Esophagus squamous epithelium (tissue), 5 donors: ENCODE measurements around the gene LHPP. TPM values are rescaled to one million over a fixed set of nuclear protein-coding genes. Genes with fewer than 3 reads are reported as not detected.

Experiments
- DNase-seq: peaks from one replicate; lab custom pipeline; 2025; lab: John Stamatoyannopoulos, UW
- H3K27ac ChIP-seq, 4 donors: fragments of 200-600 bp; sonication (generic); one replicate each; pipeline ENCODE4 v1.5.1; 2016 to 2019; ENCODE audit warnings: mild to moderate bottlenecking in 1 of 4
- H3K27me3 ChIP-seq, 4 donors: fragments of 200-600 bp; sonication (generic); 1 replicate in 3 of 4; 2 replicates in 1 of 4; pipeline versions ENCODE4 v1.5.1 to v1.6.0; 2017 to 2021; ENCODE audit warnings: antibody characterized with exemption in 1 of 4
- H3K36me3 ChIP-seq, 3 donors: fragments of 200-600 bp; sonication (generic); one replicate each; pipeline ENCODE4 v1.5.1; 2016 to 2019
- H3K4me1 ChIP-seq, 3 donors: fragments of 200-600 bp; sonication (generic); one replicate each; pipeline ENCODE4 v1.5.1; 2017 to 2019
- H3K4me3 ChIP-seq, 4 donors: fragments of 200-600 bp; sonication (generic); 1 replicate in 3 of 4; 2 replicates in 1 of 4; pipeline ENCODE4 v1.5.1; 2016 to 2019; ENCODE audit warnings: mild to moderate bottlenecking in 2 of 4, moderate library complexity in 1 of 4
- H3K9me3 ChIP-seq, 3 donors: fragments of 200-600 bp; sonication (generic); one replicate each; pipeline ENCODE4 v1.5.1; 2016 to 2019
- POLR2A ChIP-seq, 4 donors: fragments of 450-650 bp; IDR thresholded peaks; one replicate each; pipeline ENCODE4 v1.6.1; 2017; ENCODE audit warnings: antibody characterized with exemption in 4 of 4, mild to moderate bottlenecking in 4 of 4, moderate library complexity in 3 of 4
- WGBS, 2 donors: methylation state at CpG; one replicate each; pipeline ENCODE4 v1.1.5; 2018; 5-methylcytosine and 5-hydroxymethylcytosine counted together
- intact Hi-C: fragments of 100-400 bp; cut with DNase I; formaldehyde crosslinking; loops from one replicate; pipeline ENCODE4 v1.15.0; 2022
- total RNA-seq, 4 donors: library from RNA; depleted of rRNA; stranded (reverse); fragments of >200 nt; gene quantifications; one replicate each; pipeline ENCODE4 v1.1.0, GENCODE V29; 2016
- TF ChIP-seq, protein P1 (sequence below), 6 experiments: fragments of 450-650 bp in 4 of 6; fragments of 200-600 bp in 2 of 6; sonication (generic) in 2 of 6; IDR thresholded peaks; one replicate each; pipeline ENCODE4 v1.5.1; 2016 to 2019; ENCODE audit warnings: antibody characterized with exemption in 6 of 6, mild to moderate bottlenecking in 4 of 6, moderate library complexity in 4 of 6
- donor health status: DM: yes; HTN: yes; CAD: no.

The LHPP gene
- total RNA-seq, 4 donors from 2014 or later: 13.9 to 41.1 (median 24.3) TPM

DNA sequence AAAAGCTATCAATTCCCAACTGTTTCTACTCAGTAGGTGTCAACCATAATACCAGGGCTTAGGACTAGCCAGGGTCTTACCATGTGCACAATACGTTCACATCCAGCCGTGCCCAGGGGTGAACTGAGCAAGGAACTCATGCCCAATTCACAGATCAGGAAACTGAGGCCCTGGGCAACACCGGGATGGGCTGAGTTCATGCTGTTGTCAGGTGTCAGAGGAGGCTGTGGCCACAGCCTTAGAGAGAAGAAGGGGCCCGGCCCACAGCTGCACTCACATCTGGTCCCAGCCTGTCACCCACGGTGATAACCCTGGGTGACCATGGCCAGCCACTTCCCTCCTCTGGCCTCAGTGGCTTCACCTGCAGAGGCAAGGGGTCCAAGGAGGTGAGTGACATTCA, 190.6 kb downstream of the LHPP start:
- DNase-seq: no peak
- Histone ChIP-seq H3K36me3 (peaks cover 0 to 15% (median 0%) of the 10 kb centered on the region in 3 donors), H3K4me3 (no peak overlapping the region), H3K4me1 (peaks cover 70 to 95% (median 82%) of the 10 kb centered on the region in 3 donors), H3K27me3 (no peaks in the 10 kb centered on the region), H3K9me3 (no peaks in the 10 kb centered on the region), H3K27ac (peak overlapping the region; percentile 84 to 91 (median 88))
- WGBS, 2 donors: 59% methylated on average over 4 of the region's 5 CpGs; no CpG with 5 or more reads in 1 of the 2 donors
- TF ChIP-seq, protein P1, sequence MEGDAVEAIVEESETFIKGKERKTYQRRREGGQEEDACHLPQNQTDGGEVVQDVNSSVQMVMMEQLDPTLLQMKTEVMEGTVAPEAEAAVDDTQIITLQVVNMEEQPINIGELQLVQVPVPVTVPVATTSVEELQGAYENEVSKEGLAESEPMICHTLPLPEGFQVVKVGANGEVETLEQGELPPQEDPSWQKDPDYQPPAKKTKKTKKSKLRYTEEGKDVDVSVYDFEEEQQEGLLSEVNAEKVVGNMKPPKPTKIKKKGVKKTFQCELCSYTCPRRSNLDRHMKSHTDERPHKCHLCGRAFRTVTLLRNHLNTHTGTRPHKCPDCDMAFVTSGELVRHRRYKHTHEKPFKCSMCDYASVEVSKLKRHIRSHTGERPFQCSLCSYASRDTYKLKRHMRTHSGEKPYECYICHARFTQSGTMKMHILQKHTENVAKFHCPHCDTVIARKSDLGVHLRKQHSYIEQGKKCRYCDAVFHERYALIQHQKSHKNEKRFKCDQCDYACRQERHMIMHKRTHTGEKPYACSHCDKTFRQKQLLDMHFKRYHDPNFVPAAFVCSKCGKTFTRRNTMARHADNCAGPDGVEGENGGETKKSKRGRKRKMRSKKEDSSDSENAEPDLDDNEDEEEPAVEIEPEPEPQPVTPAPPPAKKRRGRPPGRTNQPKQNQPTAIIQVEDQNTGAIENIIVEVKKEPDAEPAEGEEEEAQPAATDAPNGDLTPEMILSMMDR (IDR thresholded peaks at IDR 0.05): no peak
- TF ChIP-seq POLR2A (IDR thresholded peaks at IDR 0.05): no peak
- intact Hi-C loops: loop anchor here (10.0 kb wide), 1 partner anchor 83 kb away; no protein-coding TSS in a partner anchor

DNA sequence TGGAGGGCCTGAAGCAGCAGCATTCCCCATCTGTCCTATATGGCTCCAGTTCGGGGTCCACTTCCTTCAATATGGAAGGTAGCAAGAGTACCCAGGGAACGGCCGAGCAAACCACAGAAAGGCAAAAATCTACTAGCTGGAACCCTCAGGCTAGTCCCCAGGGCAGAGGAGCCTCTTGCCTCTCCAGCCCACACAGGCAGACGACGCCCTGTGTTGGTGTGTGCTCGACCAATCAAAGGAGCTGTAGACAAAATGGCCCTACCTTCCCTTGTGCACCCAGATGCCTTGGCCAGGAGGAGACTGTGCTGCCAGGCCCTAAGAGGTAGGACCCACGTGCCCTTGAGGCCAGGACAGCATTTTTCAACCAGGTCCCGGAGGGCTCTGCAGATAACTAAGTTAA, 191.1 kb downstream of the LHPP start:
- 66 to 76% methylated on average over 5 to 6 of the region's 8 CpGs for WGBS, 2 donors

DNA sequence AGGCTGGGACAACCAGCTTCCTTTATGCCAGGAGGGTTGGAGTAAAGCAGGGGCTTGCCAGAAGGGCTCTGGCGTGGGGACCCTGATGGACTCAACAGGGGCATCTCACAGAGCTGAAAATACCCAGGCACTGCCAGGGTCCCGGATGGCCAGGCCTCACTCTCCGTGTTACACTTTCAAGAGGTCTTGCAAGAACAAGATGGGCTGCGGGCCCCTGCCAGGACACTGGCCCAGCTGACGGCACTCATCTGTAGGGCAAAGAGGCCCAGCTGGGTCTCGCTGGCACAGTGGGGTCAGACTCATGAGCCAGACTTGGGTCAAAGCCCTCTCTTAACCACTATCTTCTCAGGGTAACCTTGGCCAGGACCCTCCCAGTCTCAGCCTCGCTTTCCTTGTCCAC, 191.7 kb downstream of the LHPP start:
- WGBS, 2 donors: 50 to 88% methylated on average over 2 to 4 of the region's 7 CpGs
- no peak for DNase-seq
- no peaks in the 10 kb centered on the region for H3K27me3 ChIP-seq
- TF ChIP-seq POLR2A (IDR thresholded peaks at IDR 0.05): no peak
- TF ChIP-seq, protein P1 (IDR thresholded peaks at IDR 0.05): no peak
- peaks cover 0 to 20% (median 0%) of the 10 kb centered on the region in 3 donors for H3K36me3 ChIP-seq
- H3K9me3 ChIP-seq: no peaks in the 10 kb centered on the region
- H3K27ac ChIP-seq: peak overlapping the region; percentile 79 to 91 (median 88)
- peaks cover 59 to 95% (median 71%) of the 10 kb centered on the region in 3 donors for H3K4me1 ChIP-seq
- intact Hi-C loops: loop anchor here (10.0 kb wide), 1 partner anchor 81 kb away; no protein-coding TSS in a partner anchor
- H3K4me3 ChIP-seq: no peak overlapping the region

More for the DNA sequence above, 191.1 kb downstream of the LHPP start:
- peak overlapping the region; percentile 79 to 91 (median 88) for H3K27ac ChIP-seq
- intact Hi-C loops: loop anchor here (10.0 kb wide), 1 partner anchor 82 kb away; no protein-coding TSS in a partner anchor
- H3K9me3 ChIP-seq: no peaks in the 10 kb centered on the region
- DNase-seq: no peak
- H3K4me1 ChIP-seq: peaks cover 65 to 95% (median 77%) of the 10 kb centered on the region in 3 donors
- no peaks in the 10 kb centered on the region for H3K27me3 ChIP-seq
- peaks cover 0 to 16% (median 0%) of the 10 kb centered on the region in 3 donors for H3K36me3 ChIP-seq
- no peak overlapping the region for H3K4me3 ChIP-seq
- no peak for TF ChIP-seq POLR2A (IDR thresholded peaks at IDR 0.05)
- TF ChIP-seq, protein P1 (IDR thresholded peaks at IDR 0.05): no peak

DNA sequence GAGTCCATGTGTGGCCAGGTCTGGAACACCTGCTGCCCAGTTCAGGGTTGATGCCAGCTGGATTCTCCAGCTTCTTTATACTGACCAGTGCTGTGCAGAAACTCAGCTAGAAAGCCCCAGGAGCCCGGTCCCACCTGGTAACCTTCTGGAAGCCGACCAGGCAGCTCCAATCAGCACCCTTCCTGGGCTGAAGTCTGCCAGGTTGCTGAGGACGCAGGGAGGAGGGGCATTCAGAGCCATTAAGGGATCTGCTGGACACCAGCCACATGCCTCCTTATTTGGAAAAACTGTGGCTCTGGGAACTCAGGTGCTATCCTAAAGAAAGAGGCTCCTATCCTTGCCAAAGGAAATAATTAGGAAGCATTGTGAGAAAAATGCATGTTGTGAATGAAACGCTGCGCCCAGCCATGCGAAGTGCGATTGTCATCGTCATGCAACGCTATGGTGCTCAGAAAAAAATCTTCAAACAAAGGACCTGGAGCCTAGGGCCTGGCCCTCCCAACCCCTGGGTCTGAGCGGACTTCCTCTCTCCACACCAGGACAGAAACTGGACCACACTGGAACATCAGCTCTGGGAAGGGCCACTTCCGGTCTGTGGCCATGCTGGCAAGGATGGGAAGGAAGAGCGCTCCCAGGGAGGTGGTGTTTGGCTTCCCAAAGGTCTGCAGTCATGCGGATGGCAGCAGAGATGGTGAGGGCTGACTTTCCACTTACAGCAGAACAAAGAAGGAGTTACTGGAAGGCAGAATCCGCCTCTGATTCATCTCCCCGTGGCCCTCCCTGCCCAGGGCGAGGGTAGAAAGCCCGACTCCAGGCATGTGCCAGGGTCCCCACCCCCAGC, 192.4 kb downstream of the LHPP start:
- Histone ChIP-seq H3K36me3 (peaks cover 0 to 20% (median 0%) of the 10 kb centered on the region in 3 donors), H3K4me3 (no peak overlapping the region), H3K27me3 (no peaks in the 10 kb centered on the region), H3K9me3 (no peaks in the 10 kb centered on the region), H3K4me1 (peaks cover 52 to 95% (median 65%) of the 10 kb centered on the region in 3 donors), H3K27ac (peak overlapping the region; percentile 79 to 91 (median 88))
- no peak for DNase-seq
- TF ChIP-seq, protein P1 (IDR thresholded peaks at IDR 0.05): no peak
- no peak for TF ChIP-seq POLR2A (IDR thresholded peaks at IDR 0.05)
- intact Hi-C loops: loop anchor here (10.0 kb wide), 1 partner anchor 81 kb away; no protein-coding TSS in a partner anchor
- WGBS, 2 donors: 32 to 41% methylated on average over 7 to 14 of the region's 17 CpGs

DNA sequence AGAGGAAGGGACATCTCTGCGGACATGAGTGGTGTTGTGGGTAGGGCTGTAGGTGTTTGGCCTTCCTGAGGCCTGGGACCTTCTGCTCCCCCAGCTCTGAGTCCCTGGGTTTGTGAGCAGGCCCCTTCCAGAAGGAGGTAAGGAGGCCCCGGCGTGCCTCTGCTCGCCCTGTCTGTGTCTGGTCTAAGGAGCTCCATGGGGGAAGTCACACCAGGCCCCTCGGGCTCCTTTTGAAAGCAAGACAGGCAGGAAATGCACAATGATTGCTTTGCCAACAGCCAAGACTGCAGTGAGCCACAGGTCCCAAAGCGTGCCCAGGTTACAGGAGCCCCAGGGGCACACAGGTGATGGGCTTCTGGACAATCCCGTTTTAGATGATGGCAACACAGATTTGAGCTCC, 193.1 kb downstream of the LHPP start:
- intact Hi-C loops: loop anchor here (10.0 kb wide), 1 partner anchor 80 kb away; no protein-coding TSS in a partner anchor
- TF ChIP-seq POLR2A (IDR thresholded peaks at IDR 0.05): no peak
- TF ChIP-seq, protein P1 (IDR thresholded peaks at IDR 0.05): no peak
- Histone ChIP-seq H3K4me1 (peaks cover 45 to 95% (median 64%) of the 10 kb centered on the region in 3 donors), H3K27me3 (no peaks in the 10 kb centered on the region), H3K9me3 (no peaks in the 10 kb centered on the region), H3K4me3 (no peak overlapping the region), H3K36me3 (peaks cover 0 to 20% (median 0%) of the 10 kb centered on the region in 3 donors), H3K27ac (peak overlapping the region; percentile 79 to 91 (median 88))
- 0 to 37% methylated on average over 1 to 2 of the region's 7 CpGs for WGBS, 2 donors
- DNase-seq: no peak
